Measurements from ENCODE around the gene PPP1R14B.

- TF ChIP-seq POLR2AphosphoS5 (IDR thresholded peaks at IDR 0.05) (no peak), POLR2A (IDR thresholded peaks at IDR 0.05) (no peak)
- TF ChIP-seq, protein P1, sequence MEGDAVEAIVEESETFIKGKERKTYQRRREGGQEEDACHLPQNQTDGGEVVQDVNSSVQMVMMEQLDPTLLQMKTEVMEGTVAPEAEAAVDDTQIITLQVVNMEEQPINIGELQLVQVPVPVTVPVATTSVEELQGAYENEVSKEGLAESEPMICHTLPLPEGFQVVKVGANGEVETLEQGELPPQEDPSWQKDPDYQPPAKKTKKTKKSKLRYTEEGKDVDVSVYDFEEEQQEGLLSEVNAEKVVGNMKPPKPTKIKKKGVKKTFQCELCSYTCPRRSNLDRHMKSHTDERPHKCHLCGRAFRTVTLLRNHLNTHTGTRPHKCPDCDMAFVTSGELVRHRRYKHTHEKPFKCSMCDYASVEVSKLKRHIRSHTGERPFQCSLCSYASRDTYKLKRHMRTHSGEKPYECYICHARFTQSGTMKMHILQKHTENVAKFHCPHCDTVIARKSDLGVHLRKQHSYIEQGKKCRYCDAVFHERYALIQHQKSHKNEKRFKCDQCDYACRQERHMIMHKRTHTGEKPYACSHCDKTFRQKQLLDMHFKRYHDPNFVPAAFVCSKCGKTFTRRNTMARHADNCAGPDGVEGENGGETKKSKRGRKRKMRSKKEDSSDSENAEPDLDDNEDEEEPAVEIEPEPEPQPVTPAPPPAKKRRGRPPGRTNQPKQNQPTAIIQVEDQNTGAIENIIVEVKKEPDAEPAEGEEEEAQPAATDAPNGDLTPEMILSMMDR (IDR thresholded peaks at IDR 0.05) = no peak
Measured at GRCh38 chr11:64287676-64288352, 41.1 kb upstream of the PPP1R14B start.
